ENCODE data around the gene TACC2. TPM values are rescaled to one million over a fixed set of nuclear protein-coding genes. Genes with fewer than 3 reads are reported as not detected.
A peak's percentile ranks its signal among the peaks of the same experiment; 100 is the strongest.

TACC2 gene
- total and polyA plus RNA-seq, 4 donors: 21.6 to 107 (median 64.9) TPM

DNA sequence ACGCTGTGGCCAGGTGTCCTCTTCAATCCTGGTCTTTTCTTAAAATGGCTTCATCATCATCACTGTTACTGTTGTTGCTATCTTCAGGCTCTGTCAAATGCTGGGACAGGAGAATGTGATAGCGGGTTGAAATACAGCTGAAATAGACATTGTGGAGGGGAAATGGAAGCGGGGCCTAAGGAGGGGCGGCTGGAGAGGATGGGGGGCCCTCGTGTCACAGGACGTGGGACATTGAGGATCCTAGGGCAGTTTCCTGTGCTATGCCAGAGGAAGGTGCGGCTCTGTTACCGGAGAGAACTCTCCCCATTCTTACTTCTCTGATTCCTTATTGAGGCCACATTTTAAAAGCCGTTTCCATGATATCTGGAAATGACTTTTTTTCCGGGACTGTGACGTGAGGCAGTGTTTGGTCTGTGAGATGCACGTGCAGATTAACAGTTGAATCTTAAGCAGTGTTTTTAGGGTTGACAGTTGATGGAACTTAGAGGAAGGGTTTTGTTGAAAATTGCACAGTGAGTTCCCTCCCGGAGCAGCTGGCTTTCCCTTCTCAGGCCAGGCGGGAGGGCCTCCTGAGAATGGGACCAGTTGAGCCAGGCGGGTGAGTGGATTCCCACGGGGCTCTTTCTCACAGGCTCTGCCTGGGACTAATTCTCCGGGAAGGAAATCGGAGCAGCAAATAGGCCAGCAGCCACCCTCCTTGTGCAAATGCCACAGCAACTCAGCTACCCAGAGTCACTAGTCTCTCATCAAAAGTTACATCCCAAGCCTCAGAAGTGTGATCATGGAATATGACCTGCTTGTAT, 125.2 kb downstream of the TACC2 start:
- H3K27me3 ChIP-seq (ENCODE audit: control insufficient read depth, insufficient read depth, low read length): peaks cover 19% of the 10 kb centered on the region

DNA sequence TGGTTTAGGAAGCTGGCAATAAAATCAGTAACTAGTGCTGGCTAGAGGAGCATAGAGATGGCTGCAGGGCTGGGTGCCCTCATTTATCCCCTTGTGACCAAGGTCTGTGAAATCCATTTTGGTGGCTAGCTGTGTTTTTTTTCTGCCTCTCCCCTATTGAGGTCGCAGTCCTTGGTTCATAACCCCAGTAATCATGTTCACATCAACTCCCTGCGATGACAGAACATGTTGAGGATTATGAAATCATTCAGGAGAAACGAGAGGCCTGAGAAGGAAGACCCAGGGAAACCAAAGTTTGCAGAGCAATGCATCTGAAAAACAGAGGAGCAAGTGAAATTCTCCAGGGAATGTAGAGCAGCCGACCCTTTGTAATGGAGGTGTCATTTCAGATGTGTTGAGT, 126.9 kb downstream of the TACC2 start:
- Histone ChIP-seq H3K4me3 (ENCODE audit: low read depth, low read length) (no peak overlapping the region), H3K27ac (ENCODE audit: low read depth, low read length) (no peak overlapping the region), H3K27me3 (ENCODE audit: control insufficient read depth, insufficient read depth, low read length) (peaks cover 14% of the 10 kb centered on the region), H3K36me3 (ENCODE audit: control insufficient read depth, insufficient read depth, low read length) (no peaks in the 10 kb centered on the region), H3K4me1 (ENCODE audit: control insufficient read depth, insufficient read depth, low read length) (peaks cover 21% of the 10 kb centered on the region), H3K9me3 (ENCODE audit: control insufficient read depth, insufficient read depth, low read length) (no peaks in the 10 kb centered on the region)
- DNase-seq (ENCODE audit: low read depth in 4 of 6, low spot score in 6 of 6): no peak
- 68% methylated on average over 2 of the region's 4 CpGs for WGBS (ENCODE audit: insufficient coverage)

More for the DNA sequence above, 125.2 kb downstream of the TACC2 start:
- peak overlapping the region; percentile 88 for H3K27ac ChIP-seq (ENCODE audit: low read depth, low read length)
- no peaks in the 10 kb centered on the region for H3K9me3 ChIP-seq (ENCODE audit: control insufficient read depth, insufficient read depth, low read length)
- peaks cover 21% of the 10 kb centered on the region for H3K4me1 ChIP-seq (ENCODE audit: control insufficient read depth, insufficient read depth, low read length)
- no peaks in the 10 kb centered on the region for H3K36me3 ChIP-seq (ENCODE audit: control insufficient read depth, insufficient read depth, low read length)
- H3K4me3 ChIP-seq (ENCODE audit: low read depth, low read length): peak overlapping the region; percentile 59
- peak in 1 of 6 donors; percentile 18 for DNase-seq (ENCODE audit: low read depth in 4 of 6, low spot score in 6 of 6)
- 57% methylated on average over 14 of the region's 18 CpGs for WGBS (ENCODE audit: insufficient coverage)

DNA sequence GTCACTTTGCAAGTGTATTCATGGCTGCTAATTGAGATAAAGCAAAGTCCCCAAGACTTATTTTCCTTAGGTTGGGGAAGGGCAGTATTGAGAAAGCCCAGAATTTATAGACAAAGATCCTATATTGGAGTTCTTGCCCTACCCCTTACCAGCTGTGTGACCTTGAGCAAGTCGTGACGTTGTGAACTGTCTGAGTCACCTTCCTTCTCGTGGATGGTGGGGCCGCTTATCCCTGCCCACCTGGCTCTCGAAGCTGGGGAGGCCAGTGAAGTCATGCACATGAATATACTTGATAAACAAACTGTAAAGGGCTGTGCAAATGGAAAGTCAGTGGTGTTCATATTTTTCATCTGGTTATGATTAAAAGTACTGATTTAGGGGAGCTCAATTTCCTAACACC, 127.4 kb downstream of the TACC2 start:
- Histone ChIP-seq H3K36me3 (ENCODE audit: control insufficient read depth, insufficient read depth, low read length) (no peaks in the 10 kb centered on the region), H3K27ac (ENCODE audit: low read depth, low read length) (no peak overlapping the region), H3K27me3 (ENCODE audit: control insufficient read depth, insufficient read depth, low read length) (peaks cover 13% of the 10 kb centered on the region), H3K4me3 (ENCODE audit: low read depth, low read length) (no peak overlapping the region), H3K9me3 (ENCODE audit: control insufficient read depth, insufficient read depth, low read length) (no peaks in the 10 kb centered on the region), H3K4me1 (ENCODE audit: control insufficient read depth, insufficient read depth, low read length) (peaks cover 21% of the 10 kb centered on the region)
- WGBS (ENCODE audit: insufficient coverage): no CpG with 5 or more reads among the region's 5 CpGs
- DNase-seq (ENCODE audit: low read depth in 4 of 6, low spot score in 6 of 6): no peak

DNA sequence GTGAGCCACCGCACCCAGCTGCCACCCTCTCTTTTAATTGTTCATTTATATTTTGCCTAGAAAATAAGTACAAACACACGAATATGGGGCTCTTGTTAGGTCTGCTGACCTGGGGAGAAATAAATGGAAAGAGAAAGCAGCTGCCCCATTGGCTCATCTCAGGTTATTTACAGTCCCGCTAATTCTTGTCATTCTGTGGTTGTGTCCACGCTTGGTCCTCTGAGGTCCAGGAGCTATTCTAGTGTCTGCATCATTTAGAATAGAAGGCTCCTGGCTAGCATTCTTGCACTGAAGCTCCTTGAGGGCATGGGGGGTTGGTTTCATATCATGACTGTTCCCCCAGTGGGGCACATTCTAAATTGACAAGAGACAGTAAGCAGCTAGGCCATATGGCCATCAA, 128.5 kb downstream of the TACC2 start:
- H3K4me3 ChIP-seq (ENCODE audit: low read depth, low read length): no peak overlapping the region
- H3K36me3 ChIP-seq (ENCODE audit: control insufficient read depth, insufficient read depth, low read length): no peaks in the 10 kb centered on the region
- 95% methylated on average over 2 of the region's 4 CpGs for WGBS (ENCODE audit: insufficient coverage)
- DNase-seq (ENCODE audit: low read depth in 4 of 6, low spot score in 6 of 6): no peak
- no peak overlapping the region for H3K27ac ChIP-seq (ENCODE audit: low read depth, low read length)
- peaks cover 17% of the 10 kb centered on the region for H3K4me1 ChIP-seq (ENCODE audit: control insufficient read depth, insufficient read depth, low read length)
- peaks cover 13% of the 10 kb centered on the region for H3K27me3 ChIP-seq (ENCODE audit: control insufficient read depth, insufficient read depth, low read length)
- H3K9me3 ChIP-seq (ENCODE audit: control insufficient read depth, insufficient read depth, low read length): no peaks in the 10 kb centered on the region

DNA sequence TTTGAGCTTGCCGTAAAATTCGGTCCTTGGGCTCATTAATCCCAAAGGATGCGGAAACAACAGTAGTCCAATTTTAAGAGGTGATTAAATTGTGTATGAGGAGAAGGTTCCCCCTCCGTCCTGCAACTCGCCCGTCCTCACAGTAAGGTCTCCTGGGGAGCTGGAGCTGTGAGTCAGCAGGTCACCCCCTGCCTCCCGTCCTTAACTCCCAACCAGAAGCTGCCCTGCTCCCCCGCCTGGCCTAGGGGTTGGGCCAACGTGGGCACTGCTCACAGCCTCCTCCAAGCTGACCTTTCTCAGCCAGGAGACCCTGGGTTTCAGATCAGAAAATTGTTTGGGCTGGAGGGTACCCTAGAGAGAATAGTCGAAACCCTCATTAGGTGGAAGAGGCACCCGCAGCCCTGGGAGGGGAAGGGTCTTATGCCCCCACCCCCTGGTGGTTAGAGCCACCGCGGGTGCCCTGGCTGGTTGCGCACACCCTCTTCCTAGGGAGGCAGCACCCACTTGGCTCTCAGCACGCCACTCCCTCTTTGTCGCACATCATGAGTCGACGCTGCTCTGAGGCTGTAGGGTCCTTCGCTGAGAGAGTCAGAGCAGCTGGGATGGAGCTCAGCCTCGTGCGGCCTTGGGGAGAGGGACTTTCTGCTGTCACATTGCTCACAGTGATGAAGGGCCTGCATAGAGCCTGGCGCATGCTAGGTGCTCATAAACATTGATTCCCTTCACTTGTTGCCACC, 131.2 kb downstream of the TACC2 start:
- Histone ChIP-seq H3K4me1 (ENCODE audit: control insufficient read depth, insufficient read depth, low read length) (no peaks in the 10 kb centered on the region), H3K4me3 (ENCODE audit: low read depth, low read length) (no peak overlapping the region), H3K27ac (ENCODE audit: low read depth, low read length) (no peak overlapping the region), H3K9me3 (ENCODE audit: control insufficient read depth, insufficient read depth, low read length) (no peaks in the 10 kb centered on the region), H3K27me3 (ENCODE audit: control insufficient read depth, insufficient read depth, low read length) (peaks cover 2% of the 10 kb centered on the region), H3K36me3 (ENCODE audit: control insufficient read depth, insufficient read depth, low read length) (no peaks in the 10 kb centered on the region)
- peak in 1 of 6 donors; percentile 19 for DNase-seq (ENCODE audit: low read depth in 4 of 6, low spot score in 6 of 6)
- 76% methylated on average over 15 of the region's 22 CpGs for WGBS (ENCODE audit: insufficient coverage)

DNA sequence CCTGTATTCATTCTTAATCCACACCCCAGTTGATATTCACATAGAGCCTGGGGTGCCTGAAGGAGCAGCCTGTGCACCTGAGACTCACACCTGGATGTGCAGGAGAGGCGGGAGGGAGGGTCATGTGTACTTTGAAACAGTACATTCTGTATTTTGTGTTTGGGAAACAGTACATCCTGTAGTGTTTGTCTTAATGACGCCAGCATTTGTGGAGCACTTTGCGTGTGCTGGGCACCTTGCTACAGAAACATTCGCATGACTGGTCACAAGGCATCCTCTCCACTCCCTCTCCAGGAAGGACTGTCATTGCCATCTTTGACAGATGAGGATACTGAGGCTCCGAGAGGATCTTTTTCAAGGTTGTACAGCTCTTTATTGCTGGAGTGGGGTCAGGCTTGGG, 132.1 kb downstream of the TACC2 start:
- no peak for DNase-seq (ENCODE audit: low read depth in 4 of 6, low spot score in 6 of 6)
- Histone ChIP-seq H3K4me1 (ENCODE audit: control insufficient read depth, insufficient read depth, low read length) (no peaks in the 10 kb centered on the region), H3K27me3 (ENCODE audit: control insufficient read depth, insufficient read depth, low read length) (peaks cover 2% of the 10 kb centered on the region), H3K36me3 (ENCODE audit: control insufficient read depth, insufficient read depth, low read length) (no peaks in the 10 kb centered on the region), H3K4me3 (ENCODE audit: low read depth, low read length) (no peak overlapping the region), H3K9me3 (ENCODE audit: control insufficient read depth, insufficient read depth, low read length) (no peaks in the 10 kb centered on the region), H3K27ac (ENCODE audit: low read depth, low read length) (no peak overlapping the region)
- WGBS (ENCODE audit: insufficient coverage): 89% methylated on average over 4 of the region's 5 CpGs

DNA sequence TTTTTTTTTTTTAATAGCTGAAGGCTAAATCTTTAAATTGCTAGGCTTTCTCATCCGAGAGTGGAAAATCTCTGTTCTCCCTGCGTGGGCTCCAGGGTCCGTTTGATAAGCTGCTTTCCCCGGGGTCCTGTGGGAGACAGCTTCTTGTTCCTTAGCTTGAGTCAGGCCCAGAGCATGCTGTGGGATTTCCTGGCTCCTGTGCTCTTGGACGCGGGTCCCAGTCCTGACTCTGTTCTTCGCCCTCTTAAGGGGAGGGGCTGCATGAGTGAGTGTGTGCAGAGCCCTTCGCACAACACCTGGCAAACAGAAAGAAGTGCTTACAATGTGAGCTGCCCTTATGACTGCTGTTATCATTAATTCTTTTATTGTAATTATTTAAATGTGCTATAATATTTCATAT, 133.5 kb downstream of the TACC2 start:
- H3K4me1 ChIP-seq (ENCODE audit: control insufficient read depth, insufficient read depth, low read length): no peaks in the 10 kb centered on the region
- peaks cover 2% of the 10 kb centered on the region for H3K27me3 ChIP-seq (ENCODE audit: control insufficient read depth, insufficient read depth, low read length)
- DNase-seq (ENCODE audit: low read depth in 4 of 6, low spot score in 6 of 6): no peak
- H3K27ac ChIP-seq (ENCODE audit: low read depth, low read length): no peak overlapping the region
- 77% methylated on average over 6 of the region's 8 CpGs for WGBS (ENCODE audit: insufficient coverage)
- no peaks in the 10 kb centered on the region for H3K36me3 ChIP-seq (ENCODE audit: control insufficient read depth, insufficient read depth, low read length)
- H3K4me3 ChIP-seq (ENCODE audit: low read depth, low read length): no peak overlapping the region
- no peaks in the 10 kb centered on the region for H3K9me3 ChIP-seq (ENCODE audit: control insufficient read depth, insufficient read depth, low read length)

DNA sequence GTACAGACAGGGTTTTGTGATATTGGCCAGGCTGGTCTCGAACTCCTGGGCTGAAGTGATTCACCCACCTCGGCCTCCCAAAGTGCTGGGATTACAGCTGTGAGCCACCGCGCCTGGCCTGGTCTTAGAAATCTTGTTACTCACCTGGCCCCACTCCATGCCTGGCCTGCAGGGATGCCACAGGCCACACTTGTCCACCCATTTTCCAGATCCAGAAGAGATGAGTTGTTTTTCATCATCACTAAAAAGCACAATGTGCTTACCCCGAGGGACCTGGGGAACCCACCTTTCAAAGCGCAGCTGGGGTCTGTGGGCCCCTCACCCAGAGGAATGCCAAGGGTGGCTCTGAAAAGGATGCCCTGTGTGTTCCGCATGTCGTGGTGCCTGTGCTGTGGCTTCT, 134.2 kb downstream of the TACC2 start:
- H3K4me3 ChIP-seq (ENCODE audit: low read depth, low read length): no peak overlapping the region
- H3K9me3 ChIP-seq (ENCODE audit: control insufficient read depth, insufficient read depth, low read length): no peaks in the 10 kb centered on the region
- H3K36me3 ChIP-seq (ENCODE audit: control insufficient read depth, insufficient read depth, low read length): no peaks in the 10 kb centered on the region
- no peak for DNase-seq (ENCODE audit: low read depth in 4 of 6, low spot score in 6 of 6)
- no peak overlapping the region for H3K27ac ChIP-seq (ENCODE audit: low read depth, low read length)
- H3K4me1 ChIP-seq (ENCODE audit: control insufficient read depth, insufficient read depth, low read length): no peaks in the 10 kb centered on the region
- peaks cover 1% of the 10 kb centered on the region for H3K27me3 ChIP-seq (ENCODE audit: control insufficient read depth, insufficient read depth, low read length)
- 72% methylated on average over 8 of the region's 8 CpGs for WGBS (ENCODE audit: insufficient coverage)

DNA sequence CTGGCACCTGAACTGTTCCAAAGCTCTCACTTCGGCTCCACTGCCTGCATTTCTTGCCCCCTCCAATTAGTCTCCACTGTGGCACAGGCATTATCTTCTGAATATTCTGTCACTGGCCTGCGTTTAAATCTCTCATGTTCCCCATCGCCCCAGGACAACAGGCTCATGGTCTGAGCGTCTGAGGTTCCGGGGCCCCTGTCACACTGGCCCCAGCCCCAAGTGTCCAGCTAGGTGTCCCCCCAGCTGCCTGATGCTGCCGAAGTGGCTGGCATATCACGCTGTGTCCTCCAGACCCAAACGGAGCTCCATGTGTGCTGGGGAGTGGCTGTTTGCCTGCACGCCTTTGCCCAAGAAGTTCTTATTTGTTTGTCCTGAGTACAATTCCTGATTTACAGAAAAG, 135.4 kb downstream of the TACC2 start:
- DNase-seq (ENCODE audit: low read depth in 4 of 6, low spot score in 6 of 6): no peak
- no peaks in the 10 kb centered on the region for H3K4me1 ChIP-seq (ENCODE audit: control insufficient read depth, insufficient read depth, low read length)
- no peak overlapping the region for H3K4me3 ChIP-seq (ENCODE audit: low read depth, low read length)
- no peak overlapping the region for H3K27ac ChIP-seq (ENCODE audit: low read depth, low read length)
- H3K36me3 ChIP-seq (ENCODE audit: control insufficient read depth, insufficient read depth, low read length): no peaks in the 10 kb centered on the region
- H3K9me3 ChIP-seq (ENCODE audit: control insufficient read depth, insufficient read depth, low read length): no peaks in the 10 kb centered on the region
- WGBS (ENCODE audit: insufficient coverage): 72% methylated on average over 8 of the region's 9 CpGs
- H3K27me3 ChIP-seq (ENCODE audit: control insufficient read depth, insufficient read depth, low read length): no peaks in the 10 kb centered on the region

DNA sequence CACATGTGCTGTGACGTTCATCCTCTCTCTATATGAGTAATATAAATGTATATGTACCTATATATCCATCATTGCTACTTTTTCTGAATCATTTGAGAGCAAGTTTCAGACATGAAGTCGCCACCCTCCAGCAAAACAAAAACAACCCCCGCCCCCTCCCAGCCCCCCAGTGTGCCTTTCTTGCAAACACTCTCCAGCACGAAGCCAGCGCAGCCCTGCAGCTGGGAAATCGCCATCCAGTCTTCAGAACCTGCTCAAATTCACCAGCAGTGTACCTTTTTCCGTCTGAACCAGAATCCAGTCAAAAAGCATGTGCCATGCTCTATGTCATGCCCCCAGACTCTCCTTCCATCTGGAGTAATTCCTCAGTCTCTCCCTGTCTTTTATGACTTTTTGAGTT, 135.8 kb downstream of the TACC2 start:
- Histone ChIP-seq H3K27ac (ENCODE audit: low read depth, low read length) (no peak overlapping the region), H3K36me3 (ENCODE audit: control insufficient read depth, insufficient read depth, low read length) (no peaks in the 10 kb centered on the region), H3K9me3 (ENCODE audit: control insufficient read depth, insufficient read depth, low read length) (no peaks in the 10 kb centered on the region), H3K4me3 (ENCODE audit: low read depth, low read length) (no peak overlapping the region), H3K4me1 (ENCODE audit: control insufficient read depth, insufficient read depth, low read length) (no peaks in the 10 kb centered on the region), H3K27me3 (ENCODE audit: control insufficient read depth, insufficient read depth, low read length) (no peaks in the 10 kb centered on the region)
- no peak for DNase-seq (ENCODE audit: low read depth in 4 of 6, low spot score in 6 of 6)
- 49% methylated on average over 6 of the region's 7 CpGs for WGBS (ENCODE audit: insufficient coverage)
